ENCODE measurements around the gene CUX1. TPM values are rescaled to one million over a fixed set of nuclear protein-coding genes. Genes with fewer than 3 reads are reported as not detected.
"Not testable (repeated sequence)": the region's sequence is repeated elsewhere in the genome, so short reads cannot be mapped to it uniquely, and the experiment has no call there.

Gene CUX1
- total and polyA plus RNA-seq, 12 donors = 34.5 to 176 (median 145) TPM

DNA sequence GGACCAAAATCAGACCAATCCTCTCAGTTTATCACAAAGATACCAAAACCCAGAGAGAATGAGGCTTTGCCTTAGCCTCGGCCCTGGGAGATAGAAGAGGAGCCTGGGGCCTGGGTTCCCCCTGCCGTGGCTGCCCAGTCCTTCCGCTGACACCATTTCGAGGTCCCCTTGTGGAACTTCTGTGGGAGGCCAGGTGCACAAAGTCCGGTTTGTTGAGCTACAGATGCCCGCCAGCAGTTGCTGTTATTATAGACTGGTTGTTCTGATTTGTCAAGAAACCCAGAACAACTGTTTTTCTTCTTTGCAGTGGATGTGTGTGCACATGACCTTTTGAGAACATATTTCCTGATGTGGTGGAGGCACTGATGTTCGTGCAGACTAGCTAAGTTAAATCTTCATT lies 47.6 kb downstream of the CUX1 start:
- intact Hi-C loops (cut with DNase I) = no loop called here
- Histone ChIP-seq H3K4me1 (peaks cover 0 to 65% (median 31%) of the 10 kb centered on the region in 9 donors), H3K9me3 (no peaks in the 10 kb centered on the region), H3K36me3 (no peaks in the 10 kb centered on the region), H3K27me3 (no peaks in the 10 kb centered on the region), H3K27ac (peak overlapping the region in 1 of 10 donors; percentile 21), H3K4me3 (no peak overlapping the region)
- no peak for ATAC-seq
- TF ChIP-seq, protein P1, sequence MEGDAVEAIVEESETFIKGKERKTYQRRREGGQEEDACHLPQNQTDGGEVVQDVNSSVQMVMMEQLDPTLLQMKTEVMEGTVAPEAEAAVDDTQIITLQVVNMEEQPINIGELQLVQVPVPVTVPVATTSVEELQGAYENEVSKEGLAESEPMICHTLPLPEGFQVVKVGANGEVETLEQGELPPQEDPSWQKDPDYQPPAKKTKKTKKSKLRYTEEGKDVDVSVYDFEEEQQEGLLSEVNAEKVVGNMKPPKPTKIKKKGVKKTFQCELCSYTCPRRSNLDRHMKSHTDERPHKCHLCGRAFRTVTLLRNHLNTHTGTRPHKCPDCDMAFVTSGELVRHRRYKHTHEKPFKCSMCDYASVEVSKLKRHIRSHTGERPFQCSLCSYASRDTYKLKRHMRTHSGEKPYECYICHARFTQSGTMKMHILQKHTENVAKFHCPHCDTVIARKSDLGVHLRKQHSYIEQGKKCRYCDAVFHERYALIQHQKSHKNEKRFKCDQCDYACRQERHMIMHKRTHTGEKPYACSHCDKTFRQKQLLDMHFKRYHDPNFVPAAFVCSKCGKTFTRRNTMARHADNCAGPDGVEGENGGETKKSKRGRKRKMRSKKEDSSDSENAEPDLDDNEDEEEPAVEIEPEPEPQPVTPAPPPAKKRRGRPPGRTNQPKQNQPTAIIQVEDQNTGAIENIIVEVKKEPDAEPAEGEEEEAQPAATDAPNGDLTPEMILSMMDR (IDR thresholded peaks at IDR 0.05) = no peak
- 83 to 84% methylated on average over 7 of the region's 7 CpGs for WGBS, 2 donors
- DNase-seq = no peak

GRCh38 chr7:101865455-101865854 lies 48.0 kb downstream of the CUX1 start:
- DNase-seq = no peak
- ATAC-seq = peak in 5 of 8 donors; percentile 12 to 74 (median 36)
- 74 to 76% methylated on average over 13 of the region's 13 CpGs for WGBS, 2 donors
- Histone ChIP-seq H3K36me3 (no peaks in the 10 kb centered on the region), H3K4me3 (no peak overlapping the region), H3K4me1 (peaks cover 0 to 65% (median 28%) of the 10 kb centered on the region in 9 donors), H3K27me3 (no peaks in the 10 kb centered on the region), H3K9me3 (no peaks in the 10 kb centered on the region), H3K27ac (peak overlapping the region in 1 of 10 donors; percentile 21)
- intact Hi-C loops (cut with DNase I) = no loop called here
- TF ChIP-seq, protein P1 (IDR thresholded peaks at IDR 0.05) = peak in 1 of 9 donors; percentile 14

DNA sequence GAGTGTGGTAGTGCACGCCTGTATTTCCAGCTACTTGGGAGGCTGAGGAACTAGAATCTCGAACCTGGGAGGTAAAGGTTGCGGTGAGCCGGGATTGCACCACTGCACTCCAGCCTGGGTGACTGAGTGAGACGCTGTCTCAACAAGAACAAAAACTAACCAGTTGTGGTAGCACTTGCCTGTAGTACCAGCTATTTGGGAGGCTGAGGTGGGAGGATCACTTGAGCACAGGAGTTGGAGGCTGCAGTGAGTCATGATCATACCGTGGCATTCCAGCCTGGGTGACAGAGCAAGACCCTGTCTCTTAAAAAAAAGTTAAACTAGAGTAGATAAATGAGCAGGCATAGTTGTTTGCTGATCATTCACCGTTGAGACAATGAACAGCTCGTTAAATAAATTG lies 48.9 kb downstream of the CUX1 start:
- no peaks in the 10 kb centered on the region for H3K27me3 ChIP-seq
- no peak overlapping the region for H3K4me3 ChIP-seq
- TF ChIP-seq, protein P1 (IDR thresholded peaks at IDR 0.05) = no peak
- H3K36me3 ChIP-seq = no peaks in the 10 kb centered on the region
- 96 to 99% methylated on average over 8 of the region's 8 CpGs for WGBS, 2 donors
- no peak overlapping the region for H3K27ac ChIP-seq
- intact Hi-C loops (cut with DNase I) = no loop called here
- ATAC-seq (no peak), DNase-seq (no peak)
- no peaks in the 10 kb centered on the region for H3K9me3 ChIP-seq
- H3K4me1 ChIP-seq = peaks cover 2 to 65% (median 26%) of the 10 kb centered on the region in 9 donors

- 94 to 95% methylated on average over 12 of the region's 12 CpGs for WGBS, 2 donors
- H3K4me1 ChIP-seq = peaks cover 2 to 57% (median 17%) of the 10 kb centered on the region in 9 donors
- ATAC-seq (no peak), DNase-seq (no peak)
- H3K27ac ChIP-seq = no peak overlapping the region
- intact Hi-C loops (cut with DNase I) = no loop called here
- no peaks in the 10 kb centered on the region for H3K27me3 ChIP-seq
- no peaks in the 10 kb centered on the region for H3K9me3 ChIP-seq
- H3K36me3 ChIP-seq = no peaks in the 10 kb centered on the region
- TF ChIP-seq, protein P1 (IDR thresholded peaks at IDR 0.05) = no peak
- no peak overlapping the region for H3K4me3 ChIP-seq
Observed at GRCh38 chr7:101867265-101867664, 49.8 kb downstream of the CUX1 start.

DNA sequence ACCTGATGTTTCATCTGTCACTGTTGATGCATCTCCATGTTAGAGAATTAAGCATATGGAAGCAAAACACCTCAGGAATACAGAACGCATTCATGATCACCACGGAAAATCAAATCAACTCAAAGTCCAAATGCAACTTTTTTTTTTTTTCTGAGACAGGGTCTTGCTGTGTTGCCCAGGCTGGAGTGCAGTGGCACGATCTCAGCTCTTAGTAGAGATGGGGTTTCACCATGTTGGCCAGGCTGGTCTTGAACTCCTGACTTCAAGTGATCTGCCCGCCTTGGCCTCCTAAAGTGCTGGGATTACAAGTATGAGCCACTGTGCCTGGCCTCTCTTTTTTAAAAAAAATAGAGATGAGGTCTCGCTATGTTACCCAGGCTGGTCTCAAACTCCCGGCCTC lies 50.3 kb downstream of the CUX1 start:
- H3K27ac ChIP-seq; DNase-seq; H3K4me3 ChIP-seq; H3K36me3 ChIP-seq; H3K27me3 ChIP-seq; intact Hi-C loops (cut with DNase I); ATAC-seq; H3K9me3 ChIP-seq: not testable (repeated sequence)
- peaks cover 1 to 53% (median 13%) of the 10 kb centered on the region in 9 donors for H3K4me1 ChIP-seq
- WGBS, 2 donors = 96% methylated on average over 6 of the region's 6 CpGs

All from heart right ventricle (tissue), 16 donors.